ENCODE results near the gene ATP8B4. TPM values are rescaled to one million over a fixed set of nuclear protein-coding genes. Genes with fewer than 3 reads are reported as not detected.
A peak's percentile ranks its signal among the peaks of the same experiment; 100 is the strongest.

The ATP8B4 gene
- total and polyA plus RNA-seq, 8 donors: 2.1 to 8.1 (median 2.9) TPM

GRCh38 chr15:49864251-49864650 is 254.8 kb downstream of the ATP8B4 start:
- no peak for DNase-seq
- TF ChIP-seq CTCF (IDR thresholded peaks at IDR 0.05): no peak
- ATAC-seq: no peak
- no peak overlapping the region for H3K4me3 ChIP-seq
- no peaks in the 10 kb centered on the region for H3K4me1 ChIP-seq
- peaks cover 0 to 15% of the 10 kb centered on the region in 2 donors for H3K36me3 ChIP-seq
- no peaks in the 10 kb centered on the region for H3K9me3 ChIP-seq
- no peak overlapping the region for H3K27ac ChIP-seq
- intact Hi-C loops (cut with DNase I): no loop called here
- H3K27me3 ChIP-seq: no peaks in the 10 kb centered on the region

- H3K27ac ChIP-seq: peak overlapping the region in 1 of 2 donors; percentile 61
- no peak for TF ChIP-seq CTCF (IDR thresholded peaks at IDR 0.05)
- no peaks in the 10 kb centered on the region for H3K9me3 ChIP-seq
- peak; percentile 18 for ATAC-seq
- no peaks in the 10 kb centered on the region for H3K27me3 ChIP-seq
- intact Hi-C loops (cut with DNase I): no loop called here
- DNase-seq: no peak
- peaks cover 0 to 15% of the 10 kb centered on the region in 2 donors for H3K36me3 ChIP-seq
- no peak overlapping the region for H3K4me3 ChIP-seq
- no peaks in the 10 kb centered on the region for H3K4me1 ChIP-seq
Observed at GRCh38 chr15:49863431-49864224, 255.4 kb downstream of the ATP8B4 start.

GRCh38 chr15:49860101-49860500 is 258.9 kb downstream of the ATP8B4 start:
- no peak for TF ChIP-seq CTCF (IDR thresholded peaks at IDR 0.05)
- no peak for ATAC-seq

GRCh38 chr15:49857496-49858475 is 261.2 kb downstream of the ATP8B4 start:
- Histone ChIP-seq H3K27ac (peak overlapping the region in 1 of 2 donors; percentile 20), H3K4me1 (peaks cover 5 to 7% of the 10 kb centered on the region in 2 donors), H3K4me3 (no peak overlapping the region), H3K27me3 (no peaks in the 10 kb centered on the region), H3K36me3 (peaks cover 0 to 14% of the 10 kb centered on the region in 2 donors), H3K9me3 (no peaks in the 10 kb centered on the region)
- DNase-seq: no peak
- TF ChIP-seq CTCF (IDR thresholded peaks at IDR 0.05): no peak
- ATAC-seq: no peak
- intact Hi-C loops (cut with DNase I): no loop called here

More at GRCh38 chr15:49860101-49860500, 258.9 kb downstream of the ATP8B4 start:
- Histone ChIP-seq H3K27me3 (no peaks in the 10 kb centered on the region), H3K9me3 (no peaks in the 10 kb centered on the region), H3K4me1 (peaks cover 5 to 7% of the 10 kb centered on the region in 2 donors), H3K27ac (peak overlapping the region in 1 of 2 donors; percentile 49), H3K4me3 (no peak overlapping the region), H3K36me3 (peaks cover 0 to 15% of the 10 kb centered on the region in 2 donors)
- intact Hi-C loops (cut with DNase I): no loop called here
- DNase-seq: no peak

Data from left lung (tissue), 10 donors.